ENCODE data around the gene CORT. TPM values are rescaled to one million over a fixed set of nuclear protein-coding genes. Genes with fewer than 3 reads are reported as not detected.
"Not testable (repeated sequence)": the region's sequence is repeated elsewhere in the genome, so short reads cannot be mapped to it uniquely, and the experiment has no call there.

CORT gene
- not detected in 2 replicates for total RNA-seq (2014; rRNA removed; shearing (Covaris generic))

DNA sequence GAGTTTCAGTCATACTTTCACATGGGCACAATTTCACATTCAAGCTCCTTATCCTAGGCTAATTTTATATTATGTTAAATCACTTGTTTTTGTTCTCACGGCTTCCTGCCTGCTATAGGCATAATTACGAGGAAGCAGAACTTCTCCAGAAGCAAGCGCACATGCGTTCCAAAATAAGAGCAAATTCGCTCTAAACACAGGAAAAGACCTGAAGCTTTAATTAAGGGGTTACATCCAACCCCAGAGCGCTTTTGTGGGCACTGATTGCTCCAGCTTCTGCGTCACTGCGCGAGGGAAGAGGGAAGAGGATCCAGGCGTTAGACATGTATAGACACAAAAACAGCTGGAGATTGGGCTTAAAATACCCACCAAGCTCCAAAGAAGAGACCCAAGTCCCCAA is at the start of gene CORT:
CORT (plus strand) TSS at position 281 of the 400 bp plus-strand sequence. CDS start 193 bp downstream, outside the sequence.
- DNase-seq (ENCODE audit: low spot score): no peak
- in situ Hi-C loops (cut with HindIII; ENCODE audit: low sequenced_read_pairs): no loop called here

- in situ Hi-C loops (cut with HindIII; ENCODE audit: low sequenced_read_pairs): no loop called here
- no peak for DNase-seq (ENCODE audit: low spot score)
Measured at GRCh38 chr1:10401281-10401680, 48.5 kb upstream of the CORT start.

- no peak for DNase-seq (ENCODE audit: low spot score)
Measured at GRCh38 chr1:10402729-10403274, 47.0 kb upstream of the CORT start.

GRCh38 chr1:10407201-10407600 is 42.6 kb upstream of the CORT start:
- DNase-seq (ENCODE audit: low spot score): no peak
- in situ Hi-C loops (cut with HindIII; ENCODE audit: low sequenced_read_pairs): no loop called here

More at GRCh38 chr1:10402729-10403274, 47.0 kb upstream of the CORT start:
- in situ Hi-C loops (cut with HindIII; ENCODE audit: low sequenced_read_pairs): no loop called here

- in situ Hi-C loops (cut with HindIII; ENCODE audit: low sequenced_read_pairs): no loop called here
- DNase-seq (ENCODE audit: low spot score): no peak
Measured at GRCh38 chr1:10415211-10415930, 34.5 kb upstream of the CORT start.

GRCh38 chr1:10415967-10416366 is 33.9 kb upstream of the CORT start:
- DNase-seq (ENCODE audit: low spot score); in situ Hi-C loops (cut with HindIII; ENCODE audit: low sequenced_read_pairs): not testable (repeated sequence)

DNA sequence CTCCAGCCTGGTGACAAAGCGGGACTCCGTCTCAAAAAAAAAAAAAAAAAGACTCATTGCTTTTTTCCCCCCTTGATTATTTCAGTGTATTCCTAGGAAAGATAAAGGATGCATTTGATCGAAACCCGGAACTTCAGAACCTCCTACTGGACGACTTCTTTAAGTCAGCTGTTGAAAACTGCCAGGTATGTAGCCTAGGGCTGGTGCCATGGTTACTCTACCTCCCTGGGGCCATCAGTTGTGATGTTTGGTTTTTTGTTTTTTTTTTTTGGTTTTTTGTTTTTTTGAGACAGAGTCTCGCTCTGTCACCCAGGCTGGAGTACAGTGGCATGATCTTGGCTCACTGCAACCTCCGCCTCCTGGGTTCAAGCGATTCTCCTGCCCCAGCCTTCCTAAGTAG is 31.1 kb upstream of the CORT start:
- DNase-seq (ENCODE audit: low spot score); in situ Hi-C loops (cut with HindIII; ENCODE audit: low sequenced_read_pairs): not testable (repeated sequence)

DNA sequence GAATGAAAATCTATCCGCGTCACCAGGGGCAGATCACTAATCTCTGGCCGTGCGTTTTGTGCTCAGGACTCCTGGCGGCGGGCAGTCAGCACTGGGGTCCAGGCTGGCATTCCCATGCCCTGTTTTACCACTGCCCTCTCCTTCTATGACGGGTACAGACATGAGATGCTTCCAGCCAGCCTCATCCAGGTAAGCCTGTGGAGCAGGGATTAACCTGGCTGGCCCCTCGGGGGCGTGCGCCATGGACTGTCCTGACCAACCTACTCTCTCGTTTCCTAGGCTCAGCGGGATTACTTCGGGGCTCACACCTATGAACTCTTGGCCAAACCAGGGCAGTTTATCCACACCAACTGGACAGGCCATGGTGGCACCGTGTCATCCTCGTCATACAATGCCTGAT is 30.5 kb upstream of the CORT start:
- DNase-seq (ENCODE audit: low spot score): no peak
- in situ Hi-C loops (cut with HindIII; ENCODE audit: low sequenced_read_pairs): no loop called here

DNA sequence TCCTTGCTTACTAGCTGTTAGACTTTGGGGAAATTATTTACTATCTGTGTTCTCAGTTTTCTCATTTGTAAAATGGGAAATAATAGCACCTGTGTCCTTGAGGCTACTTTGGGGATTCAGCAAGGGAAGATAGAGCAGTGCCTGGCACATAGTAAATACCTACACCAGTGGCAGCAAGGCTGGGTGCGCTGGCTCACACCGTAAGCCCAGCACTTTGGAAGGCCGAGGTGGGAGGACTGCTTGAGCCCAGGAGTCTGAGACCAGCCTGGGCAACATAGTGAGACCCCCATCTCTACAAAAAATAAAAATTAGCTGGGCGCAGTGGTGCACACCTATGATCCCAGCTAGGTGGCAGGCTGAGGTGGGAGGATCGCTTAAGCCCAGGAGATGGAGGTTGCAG is 28.2 kb upstream of the CORT start:
- DNase-seq (ENCODE audit: low spot score): no peak
- in situ Hi-C loops (cut with HindIII; ENCODE audit: low sequenced_read_pairs): no loop called here

DNA sequence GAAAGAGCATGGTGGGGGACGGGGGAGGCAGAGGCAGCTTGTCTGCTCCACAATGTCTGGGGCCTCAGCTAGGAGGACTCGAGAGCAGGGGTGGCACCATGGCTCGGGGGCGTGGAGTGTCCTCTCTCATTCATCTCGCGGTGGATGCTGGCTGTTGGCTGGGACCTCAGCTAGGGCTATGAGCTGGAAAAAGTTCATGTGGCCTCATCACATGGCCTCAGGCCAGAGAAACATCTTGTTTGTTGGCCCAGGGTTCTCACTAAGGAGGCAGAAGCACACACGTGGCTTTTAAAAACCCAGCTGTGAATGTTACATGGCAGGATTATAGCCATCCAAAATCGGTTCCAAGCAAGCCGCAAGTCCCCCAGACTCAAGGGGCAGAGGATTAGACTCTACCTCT is 25.8 kb upstream of the CORT start:
- no peak for DNase-seq (ENCODE audit: low spot score)
- in situ Hi-C loops (cut with HindIII; ENCODE audit: low sequenced_read_pairs): no loop called here

- DNase-seq (ENCODE audit: low spot score): no peak
Measured at GRCh38 chr1:10424651-10425050, 25.2 kb upstream of the CORT start.

DNA sequence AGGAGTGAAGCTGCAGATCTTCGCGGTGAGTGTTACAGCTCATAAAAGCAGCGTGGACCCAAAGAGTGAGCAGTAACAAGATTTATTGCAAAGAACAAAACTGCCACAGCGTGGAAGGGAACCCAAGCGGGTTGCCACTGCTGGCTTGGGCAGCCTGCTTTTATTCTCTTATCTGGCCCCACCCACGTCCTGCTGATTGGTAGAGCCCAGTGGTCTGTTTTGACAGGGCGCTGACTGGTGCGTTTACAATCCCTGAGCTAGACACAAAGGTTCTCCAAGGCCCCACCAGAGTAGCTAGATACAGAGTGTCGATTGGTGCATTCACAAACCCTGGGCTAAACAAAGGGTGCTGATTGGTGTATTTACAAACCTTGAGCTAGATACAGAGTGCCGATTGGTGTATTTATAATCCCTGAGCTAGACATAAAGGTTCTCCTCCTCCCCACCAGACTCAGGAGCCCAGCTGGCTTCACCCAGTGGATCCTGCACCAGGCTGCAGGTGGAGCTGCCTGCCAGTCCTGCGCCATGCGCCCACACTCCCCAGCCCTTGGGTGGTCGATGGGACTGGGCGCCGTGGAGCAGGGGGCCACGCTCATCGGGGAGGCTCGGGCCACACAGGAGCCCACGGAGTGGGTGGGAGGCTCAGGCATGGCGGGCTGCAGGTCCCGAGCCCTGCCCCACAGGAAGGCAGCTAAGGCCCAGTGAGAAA is 23.9 kb upstream of the CORT start:
- in situ Hi-C loops (cut with HindIII; ENCODE audit: low sequenced_read_pairs): not testable (repeated sequence)

More at GRCh38 chr1:10424651-10425050, 25.2 kb upstream of the CORT start:
- in situ Hi-C loops (cut with HindIII; ENCODE audit: low sequenced_read_pairs): no loop called here

DNA sequence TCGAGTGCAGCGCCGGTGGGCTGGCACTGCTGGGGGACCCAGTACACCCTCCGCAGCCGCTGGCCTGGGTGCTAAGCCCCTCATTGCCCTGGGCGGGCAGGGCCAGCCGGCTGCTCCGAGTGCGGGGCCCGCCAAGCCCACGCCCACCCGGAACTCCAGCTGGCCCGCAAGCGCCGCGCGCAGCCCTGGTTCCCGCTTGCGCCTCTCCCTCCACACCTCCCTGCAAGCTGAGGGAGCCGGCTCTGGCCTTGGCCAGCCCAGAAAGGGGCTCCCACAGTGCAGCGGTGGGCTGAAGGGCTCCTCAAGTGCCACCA is 23.3 kb upstream of the CORT start:
- in situ Hi-C loops (cut with HindIII; ENCODE audit: low sequenced_read_pairs): not testable (repeated sequence)

More for the DNA sequence above, 23.9 kb upstream of the CORT start:
- DNase-seq (ENCODE audit: low spot score): not testable (repeated sequence)

GRCh38 chr1:10428984-10429383 is 20.8 kb upstream of the CORT start:
- in situ Hi-C loops (cut with HindIII; ENCODE audit: low sequenced_read_pairs): no loop called here

More for the DNA sequence above, 23.3 kb upstream of the CORT start:
- DNase-seq (ENCODE audit: low spot score): not testable (repeated sequence)

GRCh38 chr1:10429868-10430215 is 20.0 kb upstream of the CORT start:
- in situ Hi-C loops (cut with HindIII; ENCODE audit: low sequenced_read_pairs): no loop called here
- DNase-seq (ENCODE audit: low spot score): no peak

More at GRCh38 chr1:10428984-10429383, 20.8 kb upstream of the CORT start:
- DNase-seq (ENCODE audit: low spot score): no peak

GRCh38 chr1:10430216-10431069 is 19.4 kb upstream of the CORT start, which contains the start of gene CENPS:
Gene CENPS (plus strand): TSS chr1:10430433. CDS start chr1:10430518, 85 bp downstream.
- DNase-seq (ENCODE audit: low spot score): peak; percentile 83
- in situ Hi-C loops (cut with HindIII; ENCODE audit: low sequenced_read_pairs): no loop called here

DNA sequence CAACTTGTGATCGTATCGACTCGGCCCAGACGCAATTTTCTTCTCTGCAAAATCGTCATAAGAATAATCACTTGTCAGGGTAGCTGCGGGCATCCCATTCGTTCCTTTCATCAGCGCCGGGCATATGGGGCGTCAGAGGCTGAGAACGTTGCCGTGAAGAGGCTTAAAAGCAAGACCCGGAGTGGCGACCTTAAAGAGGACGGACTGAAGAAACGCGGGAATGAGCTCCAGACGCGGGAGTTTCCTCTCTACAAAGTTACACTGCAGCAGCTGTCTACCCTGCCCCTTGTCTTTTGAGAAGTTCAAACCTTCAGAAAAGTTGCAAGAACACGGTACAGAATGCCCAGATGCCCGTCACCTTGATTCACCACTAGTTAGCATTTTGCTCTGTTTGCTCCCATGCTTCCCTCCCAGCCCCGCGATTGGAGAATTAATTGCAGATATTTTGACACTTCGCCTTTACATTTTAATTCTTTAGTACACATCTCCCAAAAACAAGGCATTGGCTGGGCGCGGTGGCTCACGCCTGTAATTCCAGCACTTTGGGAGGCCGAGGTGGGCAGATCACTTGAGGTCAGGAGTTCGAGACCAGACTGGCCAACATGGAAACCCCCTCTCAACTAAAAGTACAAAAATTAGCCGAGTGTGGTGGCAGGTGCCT is 18.6 kb upstream of the CORT start:
- DNase-seq (ENCODE audit: low spot score): no peak
- in situ Hi-C loops (cut with HindIII; ENCODE audit: low sequenced_read_pairs): no loop called here

GRCh38 chr1:10432910-10433700 is 16.7 kb upstream of the CORT start:
- in situ Hi-C loops (cut with HindIII; ENCODE audit: low sequenced_read_pairs): no loop called here
- no peak for DNase-seq (ENCODE audit: low spot score)
